ENCODE measurements around the gene FCRL4. TPM values are rescaled to one million over a fixed set of nuclear protein-coding genes. Genes with fewer than 3 reads are reported as not detected.

FCRL4 gene
- total and polyA plus RNA-seq, 10 of the 15 experiments (the other 5 are each of a cell fraction or from before 2014, with no cell fraction given) = 0.09 to 0.44 (median 0.26) TPM; not detected in 1

GRCh38 chr1:157628773-157629172, 30.9 kb upstream of the FCRL4 start (continued):
- TF ChIP-seq HSF1 (IDR thresholded peaks at IDR 0.05; ENCODE audit: low read depth, low read length) (no peak), POLR2AphosphoS2 (IDR thresholded peaks at IDR 0.05; ENCODE audit: low read depth, low read length) (no peak), JUNB (IDR thresholded peaks at IDR 0.05) (no peak), ZNF687 (IDR thresholded peaks at IDR 0.05) (no peak), BHLHE40 (IDR thresholded peaks at IDR 0.05; ENCODE audit: borderline replicate concordance in 1 of 2, low read depth in 2 of 2, low read length in 1 of 2) (no peak), IRF3 (IDR thresholded peaks at IDR 0.05) (no peak), BCL11A (IDR thresholded peaks at IDR 0.05; ENCODE audit: low read depth, low read length) (no peak), CREB1 (IDR thresholded peaks at IDR 0.05; ENCODE audit: low read depth) (no peak), CBX5 (IDR thresholded peaks at IDR 0.05; ENCODE audit: low read depth) (no peak), POU2F2 (IDR thresholded peaks at IDR 0.05; ENCODE audit: borderline replicate concordance, low read depth, low read length) (no peak), MYC (IDR thresholded peaks at IDR 0.05; ENCODE audit: insufficient read depth, insufficient read length, insufficient replicate concordance, low read length, severe bottlenecking) (no peak), NFXL1 (IDR thresholded peaks at IDR 0.05; ENCODE audit: borderline replicate concordance) (no peak)
